K562 (cell line): ENCODE results near the gene GNAI2. TPM values are rescaled to one million over a fixed set of nuclear protein-coding genes. Genes with fewer than 3 reads are reported as not detected.
A peak's percentile ranks its signal among the peaks of the same experiment; 100 is the strongest.

Experiments
- ATAC-seq: fragments of 200-7000 bp; cut with Tn5 transposase; 3 replicates; pipeline ENCODE4 v1.9.1; 2020; ENCODE audit warnings: moderate library complexity
- BruUV-seq: library from RNA; stranded (reverse); fragments of 400-500 nt; replicated peaks from 2 replicates; lab custom pipeline; 2021; lab: Mats Ljungman, UMichigan
- CTCF ChIA-PET: fragments of 300-600 bp; formaldehyde crosslinking; extraction: SDS; loops from one replicate; lab custom pipeline; 2021; ENCODE audit warnings: low intra/inter-chr PET ratio; lab: Yijun Ruan, JAX
- POLR2A ChIA-PET: fragments of 300-600, 350-650 bp; sonication (Branson Sonifier 250); formaldehyde crosslinking; extraction: SDS; loops from one replicate; lab custom pipeline; 2021; ENCODE audit warnings: antibody characterized with exemption, inconsistent platforms; lab: Yijun Ruan, JAX
- DNase-seq, 4 experiments: peaks; one replicate each; pipeline versions ENCODE4 v3.0.0 to v3.0.0-alpha.2; 2011 to 2018; ENCODE audit warnings: low spot score in 3 of 4, mixed read lengths in 3 of 4; ENCODE audit errors: extremely low read depth in 1 of 4
- FAIRE-seq: peaks from 2 replicates; lab custom pipeline; 2011; peaks lifted over from hg19 to GRCh38; lab: Jason Lieb, UNC
- H2AFZ ChIP-seq: 2 replicates; pipeline ENCODE4 v1.6.0; 2011; ENCODE audit warnings: low read depth, low read length, control low read depth, inconsistent platforms
- H3K27ac ChIP-seq: fragments of 200-600 bp; 3 replicates; pipeline ENCODE4 v1.8.0; 2011; ENCODE audit warnings: low read depth, mild to moderate bottlenecking, control low read depth, inconsistent platforms, low read length, moderate library complexity, mixed read lengths; ENCODE audit errors: extremely low read depth
- H3K27me3 ChIP-seq, 2 experiments: fragments of 300-600 bp in 1 of 2; 2 replicates in 1 of 2; 3 replicates in 1 of 2; pipeline versions ENCODE4 v1.6.0 to v1.8.0; 2011; ENCODE audit warnings: inconsistent platforms in 2 of 2, low read length in 2 of 2, mild to moderate bottlenecking in 1 of 2, mixed read lengths in 1 of 2, moderate library complexity in 1 of 2; ENCODE audit not compliant: control insufficient read depth in 2 of 2, insufficient read depth in 2 of 2
- H3K36me3 ChIP-seq: fragments of 300-600 bp; 3 replicates; pipeline ENCODE4 v1.8.0; 2011; ENCODE audit warnings: mild to moderate bottlenecking, low read length, inconsistent platforms; ENCODE audit not compliant: control insufficient read depth, insufficient read depth
- H3K4me1 ChIP-seq, 2 experiments: fragments of 200-600 bp in 1 of 2; replicated peaks in 1 of 2; 2 replicates in 1 of 2; 3 replicates in 1 of 2; pipeline versions ENCODE4 v1.5.1 to v1.8.0; 2011; ENCODE audit warnings: inconsistent platforms in 2 of 2, low read length in 2 of 2, mild to moderate bottlenecking in 1 of 2, mixed read lengths in 1 of 2, moderate library complexity in 1 of 2; ENCODE audit not compliant: control insufficient read depth in 2 of 2, insufficient read depth in 2 of 2
- H3K4me2 ChIP-seq: 2 replicates; pipeline ENCODE4 v1.6.1; 2011; ENCODE audit warnings: low read length, control low read depth, inconsistent platforms, mixed read lengths; ENCODE audit not compliant: insufficient read depth
- H3K4me3 ChIP-seq: fragments of 200-600 bp; sonication (generic), shearing (Covaris generic); 2 replicates; pipeline ENCODE4 v1.5.1; 2016; ENCODE audit warnings: control low read depth, inconsistent platforms
- H3K79me2 ChIP-seq: fragments of 200-600 bp; 3 replicates; pipeline ENCODE4 v1.8.0; 2011; ENCODE audit warnings: low read length, inconsistent platforms; ENCODE audit not compliant: control insufficient read depth, insufficient read depth
- H3K9ac ChIP-seq, 2 experiments: 2 replicates each; pipeline versions ENCODE4 v1.6.0 to v1.6.1; 2011; ENCODE audit warnings: low read depth in 2 of 2, low read length in 2 of 2, control low read depth in 1 of 2, inconsistent platforms in 1 of 2, mild to moderate bottlenecking in 1 of 2, mixed read lengths in 1 of 2; ENCODE audit not compliant: insufficient read depth in 1 of 2
- H3K9me1 ChIP-seq: one replicate; pipeline ENCODE4 v1.6.0; 2011; ENCODE audit warnings: inconsistent platforms, mild to moderate bottlenecking, low read length, moderate library complexity; ENCODE audit not compliant: control insufficient read depth, insufficient read depth
- H3K9me3 ChIP-seq: replicated peaks from 2 replicates; pipeline ENCODE4 v1.5.1; 2011; ENCODE audit warnings: low read depth, low read length, inconsistent platforms; ENCODE audit not compliant: control insufficient read depth, insufficient read depth
- H4K20me1 ChIP-seq: replicated peaks from 2 replicates; pipeline ENCODE4 v1.6.1; 2011; ENCODE audit warnings: low read length, inconsistent platforms, mixed read lengths; ENCODE audit not compliant: control insufficient read depth, insufficient read depth
- ATF1 ChIP-seq, 2 experiments: fragments of 450-650 bp in 1 of 2; IDR thresholded peaks; 2 replicates each; pipeline ENCODE4 v1.6.1; 2016; ENCODE audit warnings: missing compliant biosample characterization in 1 of 2, missing genetic modification characterization in 1 of 2
- ESRRA ChIP-seq: fragments of 450-650 bp; IDR thresholded peaks from 2 replicates; pipeline ENCODE4 v1.6.1; 2014; ENCODE audit warnings: low read depth, mild to moderate bottlenecking, moderate library complexity, borderline replicate concordance
- HNRNPH1 ChIP-seq: fragments of 200-400 bp; formaldehyde crosslinking; optimal IDR thresholded peaks from 2 replicates; pipeline ENCODE3; 2017; ENCODE audit warnings: low read depth, mild to moderate bottlenecking, low read length, moderate library complexity
- LEF1 ChIP-seq: fragments of 450-650 bp; IDR thresholded peaks from 2 replicates; pipeline ENCODE4 v1.6.1; 2016; ENCODE audit warnings: mild to moderate bottlenecking
- SIRT6 ChIP-seq: IDR thresholded peaks from one replicate; pipeline ENCODE4 v1.6.1; 2012; ENCODE audit warnings: low read depth, mild to moderate bottlenecking, control low read depth, inconsistent platforms, low read length, moderate library complexity
- SMARCA4 ChIP-seq: fragments of 450-650 bp; IDR thresholded peaks from 2 replicates; pipeline ENCODE4 v1.6.1; 2016
- ZNF511 ChIP-seq: sonication (generic); formaldehyde crosslinking; IDR thresholded peaks from 2 replicates; pipeline ENCODE4 v1.8.0; 2022; ENCODE audit warnings: mild to moderate bottlenecking, missing genetic modification reagents
- WGBS: fragments of 100-300 bp; shearing (Covaris generic); methylation state at CpG from one replicate; pipeline ENCODE4 v1.1.6; 2016; ENCODE audit warnings: low coverage, mixed read lengths; ENCODE audit not compliant: insufficient coverage; ENCODE audit errors: missing lambda C conversion rate; 5-methylcytosine and 5-hydroxymethylcytosine counted together
- in situ Hi-C: fragments of 300-500 bp; cut with MboI; formaldehyde crosslinking; loops from 4 replicates; pipeline ENCODE4 v1.15.0; 2018; ENCODE audit warnings: inconsistent platforms, mixed read lengths
- intact Hi-C: fragments of 100-400 bp; cut with micrococcal nuclease; formaldehyde crosslinking; loops from 2 replicates; pipeline ENCODE4 v1.14.2; 2022
- polyA plus RNA-seq, 8 experiments: library from polyadenylated mRNA; depleted of rRNA in 4 of 8; stranded (reverse) in 5 of 8; unstranded in 3 of 8; fragments of >200 nt; fragmentation: Nextera tagmentation in 2 of 8; fragmentation: Illumina TruSeq in 1 of 8; extraction: Ambion mirVana in 2 of 8; extraction: Trizol in 1 of 8; gene quantifications; 2 replicates each; pipeline versions ENCODE4 v1.2.1 to v1.2.3, GENCODE V29; 2011 to 2014; ENCODE audit warnings: inconsistent platforms in 1 of 8, missing spikeins in 1 of 8
- total RNA-seq, 7 experiments: library from RNA; depleted of rRNA in 6 of 7; stranded (reverse); fragments of >200 nt in 6 of 7; fragmentation: Illumina TruSeq in 2 of 7; extraction: Trizol in 2 of 7; gene quantifications; 2 replicates each; pipeline versions ENCODE4 v1.2.1 to v1.2.3, GENCODE V29; 2011 to 2021; ENCODE audit warnings: low replicate concordance in 1 of 7
- TF ChIP-seq, protein P1 (sequence below): fragments of 250-450 bp; sonication (Bioruptor Pico); IDR thresholded peaks from 2 replicates; pipeline ENCODE4 v1.4.0; 2020; ENCODE audit warnings: mild to moderate bottlenecking
- TF ChIP-seq, protein P2 (sequence below): fragments of 450-650 bp; IDR thresholded peaks from 2 replicates; pipeline ENCODE4 v1.6.1; 2016
- TF ChIP-seq, protein P3 (sequence below): sonication (generic); formaldehyde crosslinking; IDR thresholded peaks from 2 replicates; pipeline ENCODE4 v1.8.1; 2022; ENCODE audit warnings: missing genetic modification reagents

GNAI2 gene
- total and polyA plus RNA-seq, 9 of the 15 experiments (the other 6 are each of a cell fraction or from before 2014, with no cell fraction given), result 1.1 to 72.2 (median 42.7) TPM

DNA sequence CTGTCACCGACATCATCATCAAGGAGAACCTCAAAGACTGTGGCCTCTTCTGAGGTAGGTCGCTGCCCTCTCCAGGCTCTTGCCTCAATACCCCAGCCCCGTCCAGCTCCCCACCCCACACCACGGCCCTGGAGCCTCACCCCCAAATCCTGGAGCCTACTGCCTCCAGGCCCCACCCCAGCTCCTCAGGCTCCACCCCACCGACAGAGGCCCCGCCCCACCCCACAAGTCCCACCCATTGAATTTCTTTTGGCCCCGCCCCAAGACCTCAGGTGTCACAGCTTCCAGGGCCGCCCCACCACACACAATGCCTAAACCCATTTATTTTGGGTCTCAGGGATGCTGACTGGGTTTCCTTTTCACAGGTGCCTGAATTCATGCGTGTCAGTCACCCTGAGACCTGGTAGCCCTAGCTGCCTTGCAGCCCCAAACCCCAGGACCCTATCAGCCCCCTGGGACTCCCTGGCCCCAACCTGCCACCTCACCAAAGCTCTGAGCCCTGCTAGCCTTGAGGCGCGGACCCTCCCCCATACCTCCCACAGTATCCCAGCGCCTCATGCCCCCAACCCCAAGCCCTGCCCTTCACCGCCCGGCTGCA lies 41.0 kb upstream of the GNAI2 start:
- no peaks in the 10 kb centered on the region for H3K79me2 ChIP-seq
- TF ChIP-seq, protein P1, sequence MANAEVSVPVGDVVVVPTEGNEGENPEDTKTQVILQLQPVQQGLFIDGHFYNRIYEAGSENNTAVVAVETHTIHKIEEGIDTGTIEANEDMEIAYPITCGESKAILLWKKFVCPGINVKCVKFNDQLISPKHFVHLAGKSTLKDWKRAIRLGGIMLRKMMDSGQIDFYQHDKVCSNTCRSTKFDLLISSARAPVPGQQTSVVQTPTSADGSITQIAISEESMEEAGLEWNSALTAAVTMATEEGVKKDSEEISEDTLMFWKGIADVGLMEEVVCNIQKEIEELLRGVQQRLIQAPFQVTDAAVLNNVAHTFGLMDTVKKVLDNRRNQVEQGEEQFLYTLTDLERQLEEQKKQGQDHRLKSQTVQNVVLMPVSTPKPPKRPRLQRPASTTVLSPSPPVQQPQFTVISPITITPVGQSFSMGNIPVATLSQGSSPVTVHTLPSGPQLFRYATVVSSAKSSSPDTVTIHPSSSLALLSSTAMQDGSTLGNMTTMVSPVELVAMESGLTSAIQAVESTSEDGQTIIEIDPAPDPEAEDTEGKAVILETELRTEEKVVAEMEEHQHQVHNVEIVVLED (CRISPR knock-in tag), result no peak
- TF ChIP-seq ATF1 (CRISPR knock-in tag; IDR thresholded peaks at IDR 0.05) (no peak), ATF1 (tag; IDR thresholded peaks at IDR 0.05) (peak; percentile 2; the same call in 1 of the 2 replicates), SIRT6 (no peak), SMARCA4 (no peak), ZNF511 (CRISPR knock-in tag) (no peak), LEF1 (no peak), ESRRA (no peak), HNRNPH1 (no peak)
- TF ChIP-seq, protein P2, sequence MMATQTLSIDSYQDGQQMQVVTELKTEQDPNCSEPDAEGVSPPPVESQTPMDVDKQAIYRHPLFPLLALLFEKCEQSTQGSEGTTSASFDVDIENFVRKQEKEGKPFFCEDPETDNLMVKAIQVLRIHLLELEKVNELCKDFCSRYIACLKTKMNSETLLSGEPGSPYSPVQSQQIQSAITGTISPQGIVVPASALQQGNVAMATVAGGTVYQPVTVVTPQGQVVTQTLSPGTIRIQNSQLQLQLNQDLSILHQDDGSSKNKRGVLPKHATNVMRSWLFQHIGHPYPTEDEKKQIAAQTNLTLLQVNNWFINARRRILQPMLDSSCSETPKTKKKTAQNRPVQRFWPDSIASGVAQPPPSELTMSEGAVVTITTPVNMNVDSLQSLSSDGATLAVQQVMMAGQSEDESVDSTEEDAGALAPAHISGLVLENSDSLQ, result 0 out of 2 replicates have a peak, but pooled peaks have one; percentile 37
- TF ChIP-seq, protein P3, sequence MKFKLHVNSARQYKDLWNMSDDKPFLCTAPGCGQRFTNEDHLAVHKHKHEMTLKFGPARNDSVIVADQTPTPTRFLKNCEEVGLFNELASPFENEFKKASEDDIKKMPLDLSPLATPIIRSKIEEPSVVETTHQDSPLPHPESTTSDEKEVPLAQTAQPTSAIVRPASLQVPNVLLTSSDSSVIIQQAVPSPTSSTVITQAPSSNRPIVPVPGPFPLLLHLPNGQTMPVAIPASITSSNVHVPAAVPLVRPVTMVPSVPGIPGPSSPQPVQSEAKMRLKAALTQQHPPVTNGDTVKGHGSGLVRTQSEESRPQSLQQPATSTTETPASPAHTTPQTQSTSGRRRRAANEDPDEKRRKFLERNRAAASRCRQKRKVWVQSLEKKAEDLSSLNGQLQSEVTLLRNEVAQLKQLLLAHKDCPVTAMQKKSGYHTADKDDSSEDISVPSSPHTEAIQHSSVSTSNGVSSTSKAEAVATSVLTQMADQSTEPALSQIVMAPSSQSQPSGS (CRISPR knock-in tag), result no peak
- ChIA-PET POLR2A (interaction anchor here (0.6 to 0.9 kb wide), 6 partner anchors 31 to 196 kb away, joined by 3 to 4 read pairs (median 3); no protein-coding TSS in a partner anchor), CTCF (interaction anchor here (0.7 to 4.9 kb wide), 7 partner anchors 28 to 78 kb away, joined by 3 to 91 read pairs (median 5); no protein-coding TSS in a partner anchor)
- peaks cover 0 to 15% of the 10 kb centered on the region in 2 experiments; a peak in 2 of 5 replicates for H3K27me3 ChIP-seq
- FAIRE-seq (no peak), ATAC-seq (peak; percentile 94), DNase-seq (peak; percentile 60 to 87 (median 84))
- intact Hi-C loops, result loop anchor here (1.0 kb wide), 2 partner anchors 27 to 31 kb away; no protein-coding TSS in a partner anchor
- no peaks in the 10 kb centered on the region for H3K36me3 ChIP-seq
- H3K9ac ChIP-seq, result peak overlapping the region in 1 of 2 experiments; percentile 64; a peak in 1 of 4 replicates
- H3K9me3 ChIP-seq, result no peaks in the 10 kb centered on the region
- peak overlapping the region; percentile 89 for H3K4me2 ChIP-seq
- BruUV-seq, result no TSS peak
- WGBS, result 23% methylated on average over 6 of the region's 14 CpGs
- H3K4me3 ChIP-seq, result peak overlapping the region; percentile 26; the same call in 1 of the 2 replicates
- in situ Hi-C loops, result loop anchor here (5.0 kb wide), 2 partner anchors 32 to 77 kb away; no protein-coding TSS in a partner anchor
- H2AFZ ChIP-seq, result peak overlapping the region; percentile 85
- H4K20me1 ChIP-seq, result no peaks in the 10 kb centered on the region; the same call in 1 of the 2 replicates
- peaks cover 2 to 29% of the 10 kb centered on the region in 2 experiments; a peak in 2 of 5 replicates for H3K4me1 ChIP-seq
- no peaks in the 10 kb centered on the region for H3K9me1 ChIP-seq
- no peak overlapping the region for H3K27ac ChIP-seq
